Measurements from ENCODE around the gene KLHL6.
"Not testable (repeated sequence)": the region's sequence is repeated elsewhere in the genome, so short reads cannot be mapped to it uniquely, and the experiment has no call there.

Gene KLHL6

GRCh38 chr3:183533412-183534132 is 21.9 kb downstream of the KLHL6 start:
- H3K27ac ChIP-seq: no peak overlapping the region
- TF ChIP-seq CTCF (IDR thresholded peaks at IDR 0.05) (no peak), ZFX (IDR thresholded peaks at IDR 0.05; ENCODE audit: borderline replicate concordance) (no peak)

DNA sequence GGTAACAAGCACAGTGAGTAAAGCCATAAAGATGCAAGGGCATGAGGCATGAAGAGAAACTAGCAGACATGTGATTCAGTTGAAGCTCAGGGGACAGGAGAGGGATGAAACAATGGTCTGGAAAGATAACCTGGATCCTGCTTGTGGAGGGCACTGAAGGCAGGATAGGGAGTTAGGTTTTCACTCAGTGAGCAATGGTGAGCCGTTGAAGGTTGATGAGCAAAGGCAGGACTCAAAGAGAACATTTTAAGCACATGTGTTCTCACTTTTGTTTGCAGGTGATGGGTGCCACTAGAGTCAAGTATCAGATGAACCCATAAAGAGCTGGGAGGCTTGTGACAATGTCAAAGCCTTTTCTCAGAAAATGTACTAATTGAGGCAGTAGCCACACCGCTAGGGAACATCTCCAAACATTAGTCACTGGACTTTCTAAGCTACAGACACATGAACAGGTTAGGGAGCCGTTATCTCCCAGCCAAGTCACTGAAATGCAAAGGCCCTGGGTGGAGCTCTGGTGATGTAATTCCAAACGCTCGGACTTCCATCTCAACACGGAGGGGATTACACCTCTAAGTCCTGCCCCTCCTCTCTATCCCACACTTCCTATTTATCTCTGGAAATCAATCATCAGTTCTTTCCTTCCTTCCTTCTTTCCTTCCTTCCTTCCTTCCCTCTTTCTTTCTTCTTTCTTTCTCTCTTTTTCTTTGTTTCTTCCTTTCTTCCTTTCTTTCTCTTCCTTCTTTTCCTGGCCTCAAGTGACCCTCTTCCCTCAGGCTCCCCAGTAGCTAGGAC is 22.7 kb downstream of the KLHL6 start:
- no peak overlapping the region for H3K27ac ChIP-seq

DNA sequence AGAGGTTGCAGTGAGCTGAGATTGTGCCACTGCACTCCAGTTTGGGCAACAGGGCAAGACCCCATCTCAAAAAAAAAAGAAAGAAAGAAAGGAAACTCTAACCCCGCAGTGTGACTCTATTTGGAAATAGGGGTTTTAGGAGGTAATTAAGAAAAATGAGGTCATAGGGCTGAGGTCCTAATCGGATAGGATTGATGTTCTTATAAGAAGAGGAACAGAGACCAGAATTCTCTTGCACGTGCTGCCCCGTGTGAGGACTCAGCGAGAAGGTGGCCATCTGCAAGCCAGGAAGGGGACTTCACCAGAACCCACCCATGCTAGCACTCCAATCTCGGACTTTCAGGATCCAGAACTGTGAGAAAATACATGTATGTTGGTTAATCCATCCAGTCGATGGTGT is 25.8 kb downstream of the KLHL6 start:
- no peak overlapping the region for H3K27ac ChIP-seq
- TF ChIP-seq ZFX (IDR thresholded peaks at IDR 0.05; ENCODE audit: borderline replicate concordance): no peak
- TF ChIP-seq CTCF (IDR thresholded peaks at IDR 0.05): no peak

More for the DNA sequence above, 22.7 kb downstream of the KLHL6 start:
- TF ChIP-seq CTCF (IDR thresholded peaks at IDR 0.05): no peak
- no peak for TF ChIP-seq ZFX (IDR thresholded peaks at IDR 0.05; ENCODE audit: borderline replicate concordance)

DNA sequence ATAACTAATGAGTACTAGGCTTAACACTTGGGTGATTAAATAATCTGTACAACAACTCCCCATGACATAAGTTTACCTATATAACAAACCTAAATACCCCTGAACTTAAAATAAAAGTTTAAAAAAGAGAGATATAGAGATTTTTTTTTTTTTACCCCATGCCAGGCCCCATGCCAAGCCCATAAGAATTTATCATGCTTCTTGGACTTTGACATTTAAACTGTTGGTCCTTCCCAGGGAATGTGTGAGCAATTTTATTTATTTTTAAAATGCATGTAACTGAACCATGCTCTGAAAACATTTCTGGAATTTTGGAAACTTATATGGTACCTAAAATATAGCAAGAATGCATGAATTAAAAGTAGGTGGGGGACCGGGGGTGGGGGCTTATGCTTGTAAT is 26.3 kb downstream of the KLHL6 start:
- H3K27ac ChIP-seq: no peak overlapping the region
- no peak for TF ChIP-seq ZFX (IDR thresholded peaks at IDR 0.05; ENCODE audit: borderline replicate concordance)
- no peak for TF ChIP-seq CTCF (IDR thresholded peaks at IDR 0.05)

GRCh38 chr3:183528758-183529157 is 26.7 kb downstream of the KLHL6 start:
- H3K27ac ChIP-seq: not testable (repeated sequence)

GRCh38 chr3:183527428-183528379 is 27.8 kb downstream of the KLHL6 start:
- TF ChIP-seq ZFX (IDR thresholded peaks at IDR 0.05; ENCODE audit: borderline replicate concordance) (no peak), CTCF (IDR thresholded peaks at IDR 0.05) (no peak)
- H3K27ac ChIP-seq: no peak overlapping the region

GRCh38 chr3:183526838-183527427 is 28.6 kb downstream of the KLHL6 start:
- TF ChIP-seq ZFX (IDR thresholded peaks at IDR 0.05; ENCODE audit: borderline replicate concordance) (no peak), CTCF (IDR thresholded peaks at IDR 0.05) (no peak)

More at GRCh38 chr3:183526838-183527427, 28.6 kb downstream of the KLHL6 start:
- no peak overlapping the region for H3K27ac ChIP-seq
